22Rv1 (cell line): ENCODE measurements around the gene TECPR2.

Experiments used
- CTCF ChIP-seq: fragments of 450-650 bp; IDR thresholded peaks from 2 replicates; pipeline ENCODE4 v1.5.1; 2017; ENCODE audit warnings: mild to moderate bottlenecking
- ZFX ChIP-seq: fragments of 450-650 bp; IDR thresholded peaks from 2 replicates; pipeline ENCODE4 v1.6.1; 2017; ENCODE audit warnings: antibody characterized with exemption, borderline replicate concordance

GRCh38 chr14:102544747-102545460 is 182.2 kb downstream of the TECPR2 start:
- TF ChIP-seq CTCF, result no peak
- TF ChIP-seq ZFX, result no peak
